ENCODE measurements around the gene RIOK3.
"Not testable (repeated sequence)": the region's sequence is repeated elsewhere in the genome, so short reads cannot be mapped to it uniquely, and the experiment has no call there.

RIOK3 gene

DNA sequence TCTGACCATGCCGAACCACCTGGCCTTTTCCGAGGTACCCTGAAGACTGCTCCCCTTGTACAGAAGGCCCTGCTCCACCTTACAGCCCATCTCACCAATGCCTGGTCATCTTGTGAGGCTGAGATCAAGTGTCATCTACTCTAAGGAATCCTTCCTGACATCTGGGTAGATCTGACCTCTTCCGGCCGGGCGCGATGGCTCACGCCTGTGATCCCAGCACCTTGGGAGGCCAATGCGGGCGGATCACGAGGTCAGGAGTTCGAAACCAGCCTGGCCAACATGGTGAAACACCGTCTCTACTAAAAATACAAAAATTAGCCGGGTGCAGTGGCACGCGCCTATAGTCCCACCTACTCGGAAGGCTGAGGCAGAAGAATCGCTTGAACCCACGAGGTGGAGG, 2.1 kb upstream of the RIOK3 start:
- DNase-seq (ENCODE audit: low spot score), result no peak

DNA sequence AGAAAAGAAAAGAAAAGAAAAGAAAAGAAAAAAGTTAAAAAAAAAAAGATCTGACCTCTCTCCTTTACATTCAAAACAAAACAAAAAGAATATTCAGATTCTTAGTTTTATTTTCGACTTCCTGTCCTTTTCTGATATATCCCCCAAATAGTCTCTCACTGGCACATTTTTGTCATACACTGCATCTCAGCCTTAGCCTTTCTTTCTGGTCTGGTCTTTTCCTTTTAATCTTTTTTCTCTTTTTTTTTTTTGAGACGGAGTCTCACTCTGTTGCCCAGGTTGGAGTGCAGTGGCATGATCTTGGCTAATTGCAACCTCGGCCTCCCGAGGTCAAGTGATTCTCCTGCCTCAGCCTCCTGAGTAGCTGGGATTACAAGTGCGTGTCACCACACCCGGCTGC, 1.6 kb upstream of the RIOK3 start:
- DNase-seq (ENCODE audit: low spot score), result no peak

DNA sequence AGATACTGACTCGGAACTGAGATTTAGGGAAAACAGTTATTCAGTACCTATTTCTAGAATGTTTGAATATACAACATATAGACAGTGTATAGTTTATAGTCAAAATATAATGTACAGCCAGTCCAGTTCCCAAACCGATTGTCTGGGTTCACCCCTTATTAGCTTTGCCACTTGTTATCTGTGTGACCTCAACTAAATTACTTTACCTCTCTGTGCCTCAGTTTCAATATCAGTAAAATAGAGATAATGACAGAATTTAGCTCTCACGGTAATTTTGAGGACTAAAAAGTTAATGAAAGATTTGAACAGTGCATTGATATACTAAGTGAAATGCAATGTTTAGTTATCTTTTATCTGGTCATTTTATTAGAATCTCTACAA, 750 bp upstream of the RIOK3 start:
- DNase-seq (ENCODE audit: low spot score), result no peak

DNA sequence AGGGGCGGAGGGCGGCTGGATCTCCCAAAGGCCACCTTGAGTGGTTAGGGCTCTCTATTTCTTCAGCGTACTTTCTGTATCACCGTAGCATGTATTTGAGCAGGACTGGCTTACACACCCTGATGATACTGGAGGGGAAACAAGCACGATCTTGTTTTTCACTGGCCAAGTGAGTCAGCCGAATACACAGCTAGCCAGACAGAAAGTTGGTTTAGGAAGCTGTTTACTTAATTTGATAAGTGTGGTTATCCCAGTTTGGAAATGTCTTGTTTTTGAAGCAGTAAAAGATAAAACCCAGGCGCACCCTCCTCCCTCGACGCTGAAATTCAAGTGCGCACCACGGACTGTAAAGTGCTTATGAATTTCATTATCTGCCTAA, 582 bp downstream of the RIOK3 start:
- DNase-seq (ENCODE audit: low spot score), result peak; percentile 17

DNA sequence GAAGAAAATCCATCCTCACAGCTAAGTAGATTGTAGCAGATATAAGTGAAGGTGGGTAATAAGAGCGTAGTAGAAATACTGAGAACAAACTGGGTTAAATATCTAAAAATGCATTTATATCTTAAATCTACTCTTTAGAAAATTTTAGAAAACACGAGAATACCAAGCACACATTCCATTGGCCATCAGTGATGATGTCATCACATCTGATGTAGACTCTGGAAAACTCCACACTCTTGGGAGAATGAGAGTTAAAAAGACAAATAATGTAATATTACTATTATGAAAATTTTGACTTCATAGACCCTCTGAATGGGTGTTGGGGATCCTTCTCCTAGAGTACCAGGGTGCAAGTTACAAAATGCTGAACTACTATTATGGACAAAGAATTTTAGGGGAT, 3.7 kb downstream of the RIOK3 start:
- no peak for DNase-seq (ENCODE audit: low spot score)

DNA sequence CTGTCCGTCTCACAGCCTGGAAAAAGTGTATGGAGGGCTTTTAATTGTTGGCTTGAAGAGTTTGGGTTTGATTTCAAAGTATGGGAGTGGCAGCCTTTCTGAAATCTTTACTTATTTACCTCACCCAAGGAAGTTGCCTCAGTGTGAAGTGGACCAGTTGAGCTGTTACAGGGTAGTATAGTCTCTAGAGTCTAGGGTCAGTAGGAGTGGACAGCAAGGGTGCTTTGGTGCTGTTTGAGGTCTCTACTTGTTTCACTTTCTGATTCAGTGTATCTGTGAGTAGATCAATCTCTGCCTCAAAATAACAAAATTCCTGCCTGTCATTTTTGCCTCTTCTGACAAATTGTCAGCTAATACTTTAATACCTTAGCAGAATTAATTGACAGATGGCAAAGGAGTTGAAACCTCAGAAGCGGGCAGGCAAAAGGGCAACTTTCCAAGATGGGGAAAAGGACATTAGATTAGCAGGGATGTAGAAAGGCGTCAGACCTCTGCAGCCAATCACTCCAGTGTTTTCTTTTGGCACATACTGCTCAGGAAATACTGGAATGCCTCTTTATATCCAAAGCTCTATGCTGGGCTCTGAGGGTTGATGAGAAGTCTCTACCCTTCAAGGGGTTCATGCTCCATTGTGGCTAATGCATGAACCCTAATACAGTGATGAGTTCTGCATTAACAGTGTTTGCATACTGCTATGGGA, 5.9 kb downstream of the RIOK3 start:
- no peak for DNase-seq (ENCODE audit: low spot score)

DNA sequence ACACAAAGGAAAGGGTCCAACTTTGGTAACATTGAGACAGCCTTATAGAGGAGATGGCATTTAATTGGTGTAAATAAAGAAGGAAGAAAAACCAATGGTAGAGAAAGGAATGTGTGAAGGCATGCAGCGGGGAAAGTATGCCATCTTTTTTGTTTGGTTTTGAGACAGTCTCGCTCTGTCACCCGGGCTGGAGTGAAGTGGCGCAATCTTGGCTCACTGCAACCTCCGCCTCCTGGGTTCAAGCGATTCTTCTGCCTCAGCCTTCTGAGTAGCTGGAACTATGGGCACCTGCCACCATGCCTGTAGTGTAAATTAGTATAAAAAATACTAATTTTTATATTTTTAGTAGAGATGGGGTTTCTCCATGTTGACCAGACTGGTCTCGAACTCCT, 6.4 kb downstream of the RIOK3 start:
- no peak for DNase-seq (ENCODE audit: low spot score)

DNA sequence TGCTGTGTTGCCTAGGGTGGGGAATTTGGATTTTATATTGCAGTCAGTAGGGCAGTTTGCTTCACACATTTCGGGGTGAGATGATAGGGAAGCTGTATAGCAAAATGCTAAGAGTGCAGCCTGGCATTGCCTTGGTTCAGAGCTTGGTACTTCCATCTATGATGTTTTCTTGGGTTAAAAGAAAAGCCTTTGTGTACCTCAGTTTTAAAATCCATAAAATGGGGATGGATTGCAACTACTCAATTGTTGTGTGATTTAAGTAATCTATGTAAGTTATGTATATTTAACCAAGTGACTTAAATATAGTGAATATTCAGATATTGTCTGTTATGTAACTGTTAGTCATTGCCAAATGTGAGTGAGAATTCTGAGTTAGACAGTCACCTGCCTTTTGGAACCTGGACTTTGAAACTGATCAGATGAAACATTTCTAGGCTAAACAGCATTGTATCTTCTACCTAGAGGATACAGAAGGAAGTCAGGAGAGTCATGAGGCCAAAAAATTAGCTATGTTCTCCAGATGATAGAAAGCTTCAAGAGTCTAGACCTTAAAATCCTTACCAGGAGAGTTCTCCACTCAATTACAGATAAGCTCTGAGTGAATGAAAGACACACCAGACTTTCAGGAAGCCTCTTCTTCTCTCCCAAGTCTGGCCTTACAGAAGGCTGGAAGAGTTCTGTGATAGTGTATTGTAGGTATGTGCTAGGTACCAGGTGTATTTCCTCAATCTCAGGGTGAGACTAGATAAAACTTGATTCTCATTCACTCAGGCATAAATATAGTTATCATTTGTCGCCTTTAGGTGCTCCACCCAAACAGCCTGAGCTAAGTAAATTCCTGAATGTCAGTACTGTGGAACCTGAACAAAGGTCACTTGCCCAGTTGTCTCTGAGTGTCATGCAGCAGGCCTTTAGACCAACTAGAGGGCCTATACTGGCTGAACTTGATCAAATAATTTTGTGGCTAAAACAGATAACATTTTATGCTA, 7.5 kb downstream of the RIOK3 start:
- no peak for DNase-seq (ENCODE audit: low spot score)

DNA sequence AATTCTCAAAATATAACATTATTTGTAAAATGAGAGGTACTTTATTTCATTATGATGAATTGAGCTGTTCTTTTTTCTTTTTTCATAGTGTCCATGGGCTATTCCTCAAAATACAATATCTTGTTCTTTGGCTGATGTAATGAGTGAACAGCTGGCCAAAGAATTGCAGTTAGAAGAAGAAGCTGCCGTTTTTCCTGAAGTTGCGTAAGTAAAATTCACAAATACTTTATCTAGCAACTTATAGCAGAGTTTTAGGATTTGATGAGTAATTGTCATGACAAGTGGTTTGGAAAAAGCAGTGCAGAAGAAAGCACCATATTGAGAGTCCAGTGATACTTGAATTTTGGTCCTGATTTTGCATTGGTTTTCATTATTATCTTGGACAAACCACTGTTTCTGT, 9.8 kb downstream of the RIOK3 start:
- no peak for DNase-seq (ENCODE audit: low spot score)

DNA sequence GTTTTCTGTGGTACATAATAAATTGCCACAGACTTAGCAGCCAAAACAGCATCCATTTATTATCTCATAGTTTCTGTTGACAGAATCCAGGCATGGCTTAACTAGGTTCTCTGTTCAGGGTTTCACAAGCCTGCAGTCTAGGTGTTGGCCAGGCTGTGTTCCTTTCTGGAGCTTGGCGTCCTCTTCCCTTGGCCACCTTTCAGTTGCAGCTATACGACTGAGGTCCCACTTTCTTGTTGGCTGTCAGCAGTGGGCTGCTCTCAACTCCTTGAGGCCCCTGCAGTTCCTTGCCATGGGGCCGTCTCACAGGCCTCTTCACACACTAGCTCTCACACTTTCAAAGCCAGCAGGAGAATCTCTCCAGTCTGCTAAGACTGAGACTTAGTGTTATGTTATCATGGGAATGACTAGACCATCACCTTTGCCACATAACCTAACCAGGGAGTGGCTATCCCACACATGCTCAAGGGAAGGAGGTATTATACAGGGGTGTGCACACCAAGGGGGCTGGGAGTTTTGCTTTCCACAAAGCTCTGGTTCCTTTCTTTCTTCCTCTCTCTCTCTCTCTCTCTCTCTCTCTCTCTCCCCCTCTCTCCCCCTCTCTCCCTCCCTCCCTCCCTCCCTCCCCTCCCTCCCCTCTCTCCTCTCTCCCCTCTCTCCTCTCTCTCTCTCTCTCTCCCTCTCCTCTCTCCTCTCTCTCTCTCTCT, 15.8 kb downstream of the RIOK3 start:
- DNase-seq (ENCODE audit: low spot score), result no peak

DNA sequence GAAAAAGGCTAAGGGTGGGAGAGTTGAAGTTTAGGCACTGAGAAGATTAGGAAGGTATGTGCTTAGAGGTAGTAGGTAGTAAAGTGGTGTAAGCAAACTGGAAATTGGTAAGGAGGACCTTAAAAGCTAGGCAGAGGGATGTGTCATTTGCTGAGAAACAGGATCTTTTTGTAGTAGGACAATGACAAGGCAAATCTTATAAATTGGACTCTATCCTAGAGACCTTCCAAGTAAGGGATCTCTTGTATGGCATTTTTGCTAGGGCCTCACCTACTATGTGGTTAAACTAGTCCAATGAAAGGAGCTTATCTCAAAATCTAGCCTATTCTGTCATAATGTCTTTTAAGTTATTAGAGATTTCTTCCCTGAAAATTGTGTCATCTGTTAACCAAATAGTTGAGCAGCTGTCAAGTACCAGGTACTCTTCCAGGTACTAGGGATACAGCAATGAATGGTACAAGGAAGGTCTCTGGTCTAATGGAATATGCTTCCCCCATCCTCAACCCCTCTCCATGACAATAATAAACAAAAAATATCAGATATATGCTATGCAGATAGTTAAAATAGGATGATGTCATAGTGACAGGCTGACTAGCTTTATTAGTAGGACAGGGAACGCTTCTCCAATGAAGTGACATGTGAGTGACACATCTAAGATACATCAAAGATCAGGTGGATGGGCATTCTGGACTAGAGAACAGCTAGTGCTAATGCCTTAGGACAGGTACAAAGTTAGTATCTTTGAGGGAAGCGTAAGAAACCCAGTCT, 17.7 kb downstream of the RIOK3 start:
- no peak for DNase-seq (ENCODE audit: low spot score)

DNA sequence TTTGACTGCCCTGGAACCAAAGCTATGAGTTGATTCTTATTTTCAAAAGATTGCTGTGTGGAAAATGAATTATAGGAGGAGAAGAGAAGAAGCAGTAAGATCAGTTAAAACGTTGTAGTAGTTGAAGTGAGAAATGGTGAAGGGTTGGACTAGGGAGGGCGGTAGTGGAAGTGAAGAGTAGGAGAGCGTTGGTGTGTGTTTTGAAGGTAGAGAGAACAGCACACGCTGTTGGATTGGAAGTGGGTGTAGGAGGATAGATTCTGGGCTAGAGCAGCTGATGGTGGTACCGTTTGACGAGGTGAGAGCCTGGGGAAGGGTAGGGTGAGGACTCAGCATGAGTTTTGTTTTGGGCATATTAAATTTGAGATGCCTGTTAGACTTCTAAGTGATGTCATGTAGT, 18.4 kb downstream of the RIOK3 start:
- no peak for DNase-seq (ENCODE audit: low spot score)

DNA sequence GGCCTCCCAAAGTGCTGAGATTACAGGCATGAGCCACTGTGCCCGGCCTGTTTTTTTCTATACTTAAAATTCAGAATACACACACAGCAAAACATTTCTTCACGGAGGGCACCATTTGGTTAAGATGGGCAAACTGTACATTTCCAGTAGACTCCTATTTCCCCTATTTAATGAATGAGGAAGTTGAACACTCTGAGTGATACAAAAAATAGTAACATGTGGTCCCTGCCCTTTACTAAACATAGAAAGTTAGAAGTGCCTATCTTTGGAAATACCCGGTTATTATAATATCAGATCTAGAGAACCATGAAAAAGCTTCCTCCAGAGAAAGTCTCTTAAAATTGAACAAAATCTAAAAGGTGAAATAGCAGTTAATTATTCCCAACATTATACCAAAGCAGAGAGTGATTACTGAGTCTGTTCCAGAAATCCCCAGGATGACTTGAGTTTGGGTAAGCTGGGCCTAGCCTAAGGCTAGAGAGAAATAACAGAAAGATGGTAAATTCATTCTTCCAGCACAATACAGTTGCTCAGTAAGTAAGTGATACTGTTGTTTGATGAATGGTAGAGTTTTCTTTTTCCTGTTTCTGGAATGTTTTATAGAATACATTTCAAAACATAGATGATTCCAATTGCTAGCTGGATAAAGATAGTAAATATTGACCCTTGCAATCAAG, 26.9 kb downstream of the RIOK3 start:
- no peak for DNase-seq (ENCODE audit: low spot score)

DNA sequence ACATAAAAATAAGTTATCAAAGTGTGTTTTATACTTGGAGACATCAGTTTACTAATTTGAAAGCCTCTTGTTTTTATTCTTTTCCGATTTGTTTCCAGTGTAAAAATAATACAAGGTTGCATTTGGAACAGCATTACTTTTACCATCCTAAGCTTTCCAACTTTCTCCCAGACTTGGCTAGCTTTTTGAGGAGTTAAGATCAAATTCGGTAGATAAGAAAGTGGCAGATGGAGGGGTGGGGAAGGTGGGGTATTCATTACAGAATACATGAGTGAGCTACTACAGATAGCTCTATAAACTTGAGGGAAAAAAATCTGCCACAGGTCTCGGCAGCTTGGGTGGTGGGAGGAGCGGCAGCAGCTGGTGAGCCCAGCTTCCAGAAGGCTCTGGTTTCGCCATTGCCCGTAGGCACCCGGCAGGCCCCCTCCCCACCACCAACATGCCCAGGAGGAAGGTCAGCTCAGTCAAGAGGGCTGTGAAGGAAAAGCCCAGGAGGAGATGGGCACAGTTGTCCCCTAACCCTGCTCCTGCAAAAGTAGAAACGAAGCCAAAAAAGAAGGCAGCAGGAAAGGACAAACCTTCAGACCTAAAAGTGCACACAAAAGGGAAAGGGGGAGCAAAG, 31.6 kb downstream of the RIOK3 start:
- DNase-seq (ENCODE audit: low spot score), result no peak

DNA sequence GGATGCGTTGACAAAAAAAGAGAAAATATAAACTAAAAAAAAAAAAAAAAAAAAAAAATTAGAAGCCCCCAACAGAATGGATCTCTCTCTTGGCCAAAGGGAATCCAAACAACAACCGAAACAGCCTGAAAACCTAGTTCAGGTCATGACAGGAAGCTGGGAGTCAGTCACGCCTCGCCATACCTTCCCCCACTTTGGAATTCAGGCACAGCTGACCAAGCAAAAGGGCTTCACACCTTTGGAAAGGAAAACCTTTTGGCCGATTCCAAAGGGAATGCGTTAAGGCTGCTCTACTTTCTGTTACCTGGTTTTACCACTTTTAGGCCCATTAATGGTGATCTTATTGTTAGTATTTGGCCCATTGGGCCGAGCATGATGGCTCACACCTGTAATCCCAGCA, 32.3 kb downstream of the RIOK3 start:
- no peak for DNase-seq (ENCODE audit: low spot score)

DNA sequence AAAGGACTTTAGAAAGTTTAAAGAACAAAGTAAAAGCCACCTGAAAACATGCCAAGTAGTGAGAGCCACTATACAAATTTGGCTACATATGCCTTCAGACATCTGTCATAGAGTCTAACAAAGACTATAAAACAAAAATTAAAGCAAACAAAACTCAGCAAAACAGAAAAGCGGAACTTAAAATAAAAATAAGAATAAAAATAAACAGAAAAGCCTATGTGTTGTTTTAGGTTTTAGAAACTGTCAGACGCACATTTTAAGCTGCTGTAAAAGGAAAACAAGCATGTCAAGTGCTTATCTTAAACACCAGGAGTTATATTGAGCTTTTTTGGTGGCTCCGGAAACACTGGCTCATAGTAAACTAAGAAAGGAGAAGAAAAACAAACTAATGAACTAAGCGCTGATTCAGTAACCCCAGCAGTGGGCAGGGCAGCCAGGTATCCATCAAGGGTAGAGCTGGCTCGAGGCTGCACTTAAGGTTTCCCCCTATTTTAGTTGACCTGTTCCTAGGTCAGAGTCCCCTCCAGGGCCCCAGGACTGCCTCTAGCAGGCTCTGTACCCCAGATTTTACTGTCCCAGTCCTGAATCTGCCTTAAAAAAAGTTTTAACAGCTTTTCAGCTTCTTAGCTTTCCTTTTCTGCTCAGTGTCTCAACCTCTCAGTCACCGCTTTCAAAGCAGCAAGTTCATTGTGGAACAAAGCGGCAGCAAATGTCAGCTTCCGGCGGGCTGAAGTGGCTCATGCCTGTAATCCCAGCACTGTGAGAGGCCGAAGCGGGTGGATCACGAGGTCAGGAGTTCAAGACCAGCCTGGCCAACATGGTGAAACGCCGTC, 34.9 kb downstream of the RIOK3 start:
- no peak for DNase-seq (ENCODE audit: low spot score)

DNA sequence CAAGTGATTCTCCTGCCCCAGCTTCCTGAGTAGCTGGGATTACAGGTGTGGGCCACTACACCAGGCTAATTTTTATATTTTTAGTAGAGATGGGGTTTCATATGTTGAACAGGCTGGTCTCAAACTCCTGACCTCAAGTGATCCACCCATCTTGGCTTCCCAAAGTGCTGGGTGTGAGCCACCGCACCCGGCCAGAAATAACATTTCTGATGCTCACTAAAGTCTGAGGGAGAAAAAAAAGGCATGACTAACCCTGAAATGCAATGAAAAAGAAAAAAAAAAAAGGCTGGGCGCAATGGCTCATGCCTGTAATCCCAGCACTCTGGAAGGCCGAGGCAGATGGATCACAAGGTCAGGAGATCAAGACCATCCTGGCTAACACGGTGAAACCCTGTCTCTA, 36.5 kb downstream of the RIOK3 start:
- DNase-seq (ENCODE audit: low spot score), result not testable (repeated sequence)

DNA sequence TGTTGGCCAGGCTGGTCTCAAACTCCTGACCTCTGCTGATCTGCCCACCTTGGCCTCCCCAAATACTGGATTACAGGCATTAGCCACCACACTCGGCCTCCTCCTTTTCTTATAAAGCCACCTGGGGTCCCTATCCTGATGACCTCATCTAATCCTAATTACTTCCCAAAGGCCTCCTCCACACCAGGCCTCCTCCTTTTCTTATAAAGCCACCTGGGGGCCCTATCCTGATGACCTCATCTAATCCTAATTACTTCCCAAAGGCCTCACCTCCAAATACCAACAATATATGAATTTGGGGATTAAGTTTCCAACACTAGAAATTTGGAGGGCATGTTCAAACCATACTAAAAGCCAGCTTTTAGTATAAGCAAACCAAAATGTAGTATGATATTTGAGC, 40.6 kb downstream of the RIOK3 start:
- no peak for DNase-seq (ENCODE audit: low spot score)

DNA sequence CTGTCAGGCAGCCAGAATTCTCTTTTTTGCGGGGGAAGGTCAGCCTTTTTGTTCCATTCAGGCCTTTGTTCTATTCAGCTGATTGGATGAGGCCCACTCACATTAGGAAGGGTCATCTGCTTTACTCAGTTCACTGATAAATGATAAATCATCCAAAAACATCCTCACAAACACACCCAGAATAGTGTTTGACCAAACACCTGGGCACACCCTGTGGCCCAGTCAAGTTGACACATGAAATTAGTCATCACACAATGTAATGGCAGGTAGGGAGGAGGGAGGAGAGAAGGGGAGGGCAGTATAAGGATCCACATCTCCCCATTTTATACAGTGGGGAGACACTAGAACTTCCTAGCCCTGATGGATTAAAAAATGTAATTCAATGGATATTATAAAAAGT, 41.9 kb downstream of the RIOK3 start:
- no peak for DNase-seq (ENCODE audit: low spot score)

Measured in Ammon's horn (tissue), 1 donor.